ENCODE data around the gene PSME2. TPM values are rescaled to one million over a fixed set of nuclear protein-coding genes. Genes with fewer than 3 reads are reported as not detected.

PSME2 gene
- total and polyA plus RNA-seq, 2 of the 13 experiments (the other 11 are each of a cell fraction or from before 2014, with no cell fraction given), result 332 to 716 TPM

DNA sequence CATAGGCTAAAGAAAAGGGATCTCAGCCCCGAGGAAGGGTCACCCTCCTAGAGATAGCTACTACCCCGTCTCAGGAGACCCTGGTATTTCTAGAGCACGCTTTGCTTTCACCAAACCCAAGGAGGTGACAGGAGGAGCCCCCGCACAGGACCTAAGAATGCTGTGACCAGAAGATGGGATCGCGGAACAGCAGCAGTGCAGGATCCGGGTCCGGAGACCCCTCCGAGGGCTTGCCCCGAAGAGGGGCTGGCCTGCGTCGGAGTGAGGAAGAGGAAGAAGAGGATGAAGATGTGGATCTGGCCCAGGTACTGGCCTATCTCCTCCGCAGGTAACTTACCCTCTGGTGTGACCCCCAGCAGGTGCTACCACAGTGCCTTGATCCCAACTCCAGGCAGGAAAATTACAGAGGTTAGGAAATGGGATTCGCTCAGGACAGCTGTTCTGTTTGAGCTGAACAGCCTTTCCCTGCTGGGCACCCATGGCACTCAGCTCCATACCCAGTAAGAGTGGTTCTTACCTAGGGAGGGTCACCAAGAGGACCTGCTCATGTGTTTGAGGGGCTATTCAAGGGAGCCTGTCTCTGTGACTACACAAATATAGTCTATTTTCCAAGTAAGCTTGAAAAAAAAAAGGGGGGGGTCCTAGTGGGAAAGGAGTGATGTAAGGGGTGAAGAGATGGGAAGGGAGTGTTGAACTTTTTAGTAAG is 30.8 kb downstream of the PSME2 start (continued):
- peak; percentile 66; the same call in 1 of the 2 replicates for TF ChIP-seq ZNF274 (CRISPR knock-in tag; IDR thresholded peaks at IDR 0.05)
- TF ChIP-seq POLR2G (IDR thresholded peaks at IDR 0.05; ENCODE audit: low read depth, low read length), result no peak
- no peak for TF ChIP-seq ZNF3 (CRISPR knock-in tag; IDR thresholded peaks at IDR 0.05)
- TF ChIP-seq, protein P1, sequence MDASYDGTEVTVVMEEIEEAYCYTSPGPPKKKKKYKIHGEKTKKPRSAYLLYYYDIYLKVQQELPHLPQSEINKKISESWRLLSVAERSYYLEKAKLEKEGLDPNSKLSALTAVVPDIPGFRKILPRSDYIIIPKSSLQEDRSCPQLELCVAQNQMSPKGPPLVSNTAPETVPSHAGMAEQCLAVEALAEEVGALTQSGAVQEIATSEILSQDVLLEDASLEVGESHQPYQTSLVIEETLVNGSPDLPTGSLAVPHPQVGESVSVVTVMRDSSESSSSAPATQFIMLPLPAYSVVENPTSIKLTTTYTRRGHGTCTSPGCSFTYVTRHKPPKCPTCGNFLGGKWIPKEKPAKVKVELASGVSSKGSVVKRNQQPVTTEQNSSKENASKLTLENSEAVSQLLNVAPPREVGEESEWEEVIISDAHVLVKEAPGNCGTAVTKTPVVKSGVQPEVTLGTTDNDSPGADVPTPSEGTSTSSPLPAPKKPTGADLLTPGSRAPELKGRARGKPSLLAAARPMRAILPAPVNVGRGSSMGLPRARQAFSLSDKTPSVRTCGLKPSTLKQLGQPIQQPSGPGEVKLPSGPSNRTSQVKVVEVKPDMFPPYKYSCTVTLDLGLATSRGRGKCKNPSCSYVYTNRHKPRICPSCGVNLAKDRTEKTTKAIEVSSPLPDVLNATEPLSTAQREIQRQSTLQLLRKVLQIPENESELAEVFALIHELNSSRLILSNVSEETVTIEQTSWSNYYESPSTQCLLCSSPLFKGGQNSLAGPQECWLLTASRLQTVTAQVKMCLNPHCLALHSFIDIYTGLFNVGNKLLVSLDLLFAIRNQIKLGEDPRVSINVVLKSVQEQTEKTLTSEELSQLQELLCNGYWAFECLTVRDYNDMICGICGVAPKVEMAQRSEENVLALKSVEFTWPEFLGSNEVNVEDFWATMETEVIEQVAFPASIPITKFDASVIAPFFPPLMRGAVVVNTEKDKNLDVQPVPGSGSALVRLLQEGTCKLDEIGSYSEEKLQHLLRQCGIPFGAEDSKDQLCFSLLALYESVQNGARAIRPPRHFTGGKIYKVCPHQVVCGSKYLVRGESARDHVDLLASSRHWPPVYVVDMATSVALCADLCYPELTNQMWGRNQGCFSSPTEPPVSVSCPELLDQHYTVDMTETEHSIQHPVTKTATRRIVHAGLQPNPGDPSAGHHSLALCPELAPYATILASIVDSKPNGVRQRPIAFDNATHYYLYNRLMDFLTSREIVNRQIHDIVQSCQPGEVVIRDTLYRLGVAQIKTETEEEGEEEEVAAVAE (CRISPR knock-in tag; IDR thresholded peaks at IDR 0.05; ENCODE audit: borderline replicate concordance), result no peak
- TF ChIP-seq KMT2A (CRISPR knock-in tag; IDR thresholded peaks at IDR 0.05), result peak; percentile 58; the same call in 1 of the 2 replicates
- peak; percentile 20; the same call in 1 of the 2 replicates for TF ChIP-seq ZNF766 (CRISPR knock-in tag; IDR thresholded peaks at IDR 0.05; ENCODE audit: borderline replicate concordance)
- TF ChIP-seq, protein P2, sequence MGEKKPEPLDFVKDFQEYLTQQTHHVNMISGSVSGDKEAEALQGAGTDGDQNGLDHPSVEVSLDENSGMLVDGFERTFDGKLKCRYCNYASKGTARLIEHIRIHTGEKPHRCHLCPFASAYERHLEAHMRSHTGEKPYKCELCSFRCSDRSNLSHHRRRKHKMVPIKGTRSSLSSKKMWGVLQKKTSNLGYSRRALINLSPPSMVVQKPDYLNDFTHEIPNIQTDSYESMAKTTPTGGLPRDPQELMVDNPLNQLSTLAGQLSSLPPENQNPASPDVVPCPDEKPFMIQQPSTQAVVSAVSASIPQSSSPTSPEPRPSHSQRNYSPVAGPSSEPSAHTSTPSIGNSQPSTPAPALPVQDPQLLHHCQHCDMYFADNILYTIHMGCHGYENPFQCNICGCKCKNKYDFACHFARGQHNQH (CRISPR knock-in tag; IDR thresholded peaks at IDR 0.05), result no peak
- TF ChIP-seq SP140L (CRISPR knock-in tag; IDR thresholded peaks at IDR 0.05; ENCODE audit: borderline replicate concordance), result no peak
- TF ChIP-seq, protein P3, sequence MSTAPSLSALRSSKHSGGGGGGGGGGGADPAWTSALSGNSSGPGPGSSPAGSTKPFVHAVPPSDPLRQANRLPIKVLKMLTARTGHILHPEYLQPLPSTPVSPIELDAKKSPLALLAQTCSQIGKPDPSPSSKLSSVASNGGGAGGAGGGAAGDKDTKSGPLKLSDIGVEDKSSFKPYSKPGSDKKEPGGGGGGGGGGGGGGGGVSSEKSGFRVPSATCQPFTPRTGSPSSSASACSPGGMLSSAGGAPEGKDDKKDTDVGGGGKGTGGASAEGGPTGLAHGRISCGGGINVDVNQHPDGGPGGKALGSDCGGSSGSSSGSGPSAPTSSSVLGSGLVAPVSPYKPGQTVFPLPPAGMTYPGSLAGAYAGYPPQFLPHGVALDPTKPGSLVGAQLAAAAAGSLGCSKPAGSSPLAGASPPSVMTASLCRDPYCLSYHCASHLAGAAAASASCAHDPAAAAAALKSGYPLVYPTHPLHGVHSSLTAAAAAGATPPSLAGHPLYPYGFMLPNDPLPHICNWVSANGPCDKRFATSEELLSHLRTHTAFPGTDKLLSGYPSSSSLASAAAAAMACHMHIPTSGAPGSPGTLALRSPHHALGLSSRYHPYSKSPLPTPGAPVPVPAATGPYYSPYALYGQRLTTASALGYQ (CRISPR knock-in tag; IDR thresholded peaks at IDR 0.05), result 0 out of 2 replicates have a peak, but pooled peaks have one; percentile 47
- no peak for TF ChIP-seq ELF3 (CRISPR knock-in tag; IDR thresholded peaks at IDR 0.05)
- TF ChIP-seq PRPF4 (IDR thresholded peaks at IDR 0.05; ENCODE audit: low read depth, low read length, poor library complexity, severe bottlenecking), result no peak
- peak; percentile 72 for TF ChIP-seq KLF12 (CRISPR knock-in tag; IDR thresholded peaks at IDR 0.05; ENCODE audit: borderline replicate concordance)
- TF ChIP-seq, protein P4, sequence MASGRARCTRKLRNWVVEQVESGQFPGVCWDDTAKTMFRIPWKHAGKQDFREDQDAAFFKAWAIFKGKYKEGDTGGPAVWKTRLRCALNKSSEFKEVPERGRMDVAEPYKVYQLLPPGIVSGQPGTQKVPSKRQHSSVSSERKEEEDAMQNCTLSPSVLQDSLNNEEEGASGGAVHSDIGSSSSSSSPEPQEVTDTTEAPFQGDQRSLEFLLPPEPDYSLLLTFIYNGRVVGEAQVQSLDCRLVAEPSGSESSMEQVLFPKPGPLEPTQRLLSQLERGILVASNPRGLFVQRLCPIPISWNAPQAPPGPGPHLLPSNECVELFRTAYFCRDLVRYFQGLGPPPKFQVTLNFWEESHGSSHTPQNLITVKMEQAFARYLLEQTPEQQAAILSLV (CRISPR knock-in tag; IDR thresholded peaks at IDR 0.05; ENCODE audit: borderline replicate concordance), result no peak; the same call in 1 of the 2 replicates
- TF ChIP-seq ZNF550 (CRISPR knock-in tag; IDR thresholded peaks at IDR 0.05; ENCODE audit: borderline replicate concordance), result 0 out of 2 replicates have a peak, but pooled peaks have one; percentile 68
- 0 out of 2 replicates have a peak, but pooled peaks have one; percentile 48 for TF ChIP-seq ZNF230 (CRISPR knock-in tag; IDR thresholded peaks at IDR 0.05)
- TF ChIP-seq, protein P5, sequence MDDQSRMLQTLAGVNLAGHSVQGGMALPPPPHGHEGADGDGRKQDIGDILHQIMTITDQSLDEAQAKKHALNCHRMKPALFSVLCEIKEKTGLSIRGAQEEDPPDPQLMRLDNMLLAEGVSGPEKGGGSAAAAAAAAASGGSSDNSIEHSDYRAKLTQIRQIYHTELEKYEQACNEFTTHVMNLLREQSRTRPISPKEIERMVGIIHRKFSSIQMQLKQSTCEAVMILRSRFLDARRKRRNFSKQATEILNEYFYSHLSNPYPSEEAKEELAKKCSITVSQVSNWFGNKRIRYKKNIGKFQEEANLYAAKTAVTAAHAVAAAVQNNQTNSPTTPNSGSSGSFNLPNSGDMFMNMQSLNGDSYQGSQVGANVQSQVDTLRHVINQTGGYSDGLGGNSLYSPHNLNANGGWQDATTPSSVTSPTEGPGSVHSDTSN (CRISPR knock-in tag; IDR thresholded peaks at IDR 0.05; ENCODE audit: borderline replicate concordance), result peak; percentile 28; the same call in 1 of the 2 replicates
- no peak for TF ChIP-seq ZFX (CRISPR knock-in tag; IDR thresholded peaks at IDR 0.05; ENCODE audit: low read depth)
